HG03060 (cell line): ENCODE measurements around the gene P3H2.

Experiments used
- ATAC-seq: cut with Tn5 transposase; IDR thresholded peaks from one replicate; pipeline ENCODE4 v1.9.1; 2021; ENCODE audit warnings: low read depth, moderate number of reproducible peaks; ENCODE audit not compliant: unreplicated experiment

P3H2 gene

GRCh38 chr3:189914799-189915198 is 205.9 kb downstream of the P3H2 start:
- no peak for ATAC-seq

DNA sequence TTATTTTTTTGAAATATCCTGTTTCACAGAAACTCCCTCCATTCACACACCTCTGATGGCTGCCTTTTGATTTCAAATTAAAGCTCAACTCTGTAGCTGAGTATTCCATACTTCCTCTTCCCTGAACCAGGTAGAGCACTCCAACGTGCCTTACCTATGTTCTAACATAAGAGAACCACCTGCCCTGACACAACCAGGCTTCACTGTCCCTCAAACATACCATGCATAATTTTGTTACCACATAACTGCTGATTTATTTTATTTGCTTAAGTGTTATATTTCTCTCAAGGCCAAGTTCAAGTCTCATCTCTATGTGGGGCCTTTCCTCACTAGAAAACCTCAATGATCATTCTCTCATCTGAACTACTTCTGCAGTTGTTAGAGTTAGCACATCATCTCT is 209.7 kb downstream of the P3H2 start:
- no peak for ATAC-seq

DNA sequence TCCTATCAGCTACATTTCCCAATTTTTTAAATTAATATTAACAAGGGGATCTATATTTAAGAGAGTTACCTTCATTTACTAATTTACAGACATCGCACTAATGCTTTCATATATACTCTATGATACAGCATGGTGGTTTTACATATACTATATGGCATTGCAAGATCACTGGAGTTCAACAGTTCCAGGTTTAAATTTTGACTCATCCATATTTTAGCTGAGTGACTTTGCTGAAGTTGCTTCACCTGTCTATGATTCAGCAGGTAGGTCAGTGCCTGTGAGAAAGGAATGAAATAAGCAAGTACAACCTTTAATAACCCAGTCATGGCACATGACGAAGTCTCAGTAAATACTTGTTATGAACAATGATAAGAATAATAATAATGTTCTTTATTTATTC is 211.1 kb downstream of the P3H2 start:
- ATAC-seq: no peak

DNA sequence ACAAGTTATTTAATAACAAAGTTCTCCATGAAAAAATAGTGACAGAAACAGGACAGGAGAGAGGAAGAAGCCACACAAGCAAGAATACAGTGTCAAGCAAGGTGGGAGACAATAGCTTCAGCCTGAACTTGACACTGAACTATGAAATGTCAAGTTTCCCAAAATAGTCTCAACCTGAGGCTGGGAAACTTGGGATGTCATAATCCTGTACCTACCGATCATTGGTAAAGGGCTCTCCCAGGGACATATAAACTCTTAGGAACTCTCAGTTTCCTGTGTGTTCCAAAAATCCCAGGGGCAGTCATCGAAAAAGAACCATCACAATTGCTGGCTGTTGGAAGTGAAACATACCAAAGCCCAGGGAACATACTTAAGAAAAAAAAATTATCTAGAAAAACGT is 211.6 kb downstream of the P3H2 start:
- ATAC-seq: no peak

DNA sequence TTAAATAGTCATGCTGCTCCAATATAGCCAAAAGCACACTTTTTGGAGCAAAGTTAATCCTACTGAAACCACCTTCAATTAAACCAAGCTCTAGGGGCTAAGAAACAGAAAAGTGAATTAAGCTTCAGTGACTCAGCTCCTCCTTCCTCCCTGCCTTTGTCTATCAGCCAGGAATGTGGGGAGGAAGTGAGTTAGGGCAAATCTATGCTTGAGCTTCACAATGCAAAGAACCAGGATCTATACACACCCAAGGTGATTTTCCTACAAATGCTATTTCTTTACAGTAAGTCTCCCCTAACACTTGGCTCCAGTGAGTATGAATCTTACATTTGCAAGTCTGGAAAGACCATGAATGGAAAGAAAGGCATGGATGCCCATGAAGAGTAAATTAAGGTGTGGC is 212.1 kb downstream of the P3H2 start:
- no peak for ATAC-seq

- ATAC-seq: no peak
These were observed 212.9 kb downstream of the P3H2 start for GRCh38 chr3:189907803-189908202.
